ENCODE measurements around the gene NR6A1. TPM values are rescaled to one million over a fixed set of nuclear protein-coding genes. Genes with fewer than 3 reads are reported as not detected.
"Not testable (repeated sequence)": the region's sequence is repeated elsewhere in the genome, so short reads cannot be mapped to it uniquely, and the experiment has no call there.

NR6A1 gene
- total RNA-seq, 1 donor from 2014 or later: 63.8 TPM

DNA sequence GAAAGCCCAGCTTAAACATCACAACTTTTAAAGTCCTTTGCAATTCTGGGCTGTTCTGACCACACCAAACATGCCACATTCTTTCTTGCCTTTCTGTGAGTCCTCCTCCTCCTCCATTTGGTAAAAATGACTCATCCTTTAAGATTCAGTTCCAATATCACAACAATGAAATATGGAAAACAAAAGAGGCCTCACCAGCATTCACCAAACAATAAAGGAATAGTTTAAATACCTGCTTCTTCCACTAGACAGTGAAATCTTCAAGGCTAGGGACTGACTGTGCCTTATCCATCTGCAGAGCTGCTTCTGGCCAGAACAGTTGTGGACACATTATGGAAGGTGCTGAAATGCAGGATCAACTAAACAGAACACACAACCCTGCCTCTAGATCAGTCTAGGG is 36.0 kb downstream of the NR6A1 start:
- Mint-ChIP-seq H3K4me1 (ENCODE audit: unreplicated experiment) (peaks cover 11% of the 10 kb centered on the region), H3K27me3 (ENCODE audit: unreplicated experiment) (no peaks in the 10 kb centered on the region), H3K27ac (ENCODE audit: unreplicated experiment) (no peak overlapping the region), H3K9me3 (ENCODE audit: unreplicated experiment) (no peaks in the 10 kb centered on the region), H3K4me3 (ENCODE audit: unreplicated experiment) (no peak overlapping the region), H3K36me3 (ENCODE audit: low read depth, unreplicated experiment) (no peaks in the 10 kb centered on the region)
- no peak for TF ChIP-seq CTCF (IDR thresholded peaks at IDR 0.05; ENCODE audit: unreplicated experiment)
- DNase-seq (ENCODE audit: low spot score): no peak

GRCh38 chr9:124734741-124735083 is 36.4 kb downstream of the NR6A1 start:
- H3K4me3 Mint-ChIP-seq (ENCODE audit: unreplicated experiment); H3K9me3 Mint-ChIP-seq (ENCODE audit: unreplicated experiment); DNase-seq (ENCODE audit: low spot score); H3K27ac Mint-ChIP-seq (ENCODE audit: unreplicated experiment); H3K27me3 Mint-ChIP-seq (ENCODE audit: unreplicated experiment); H3K36me3 Mint-ChIP-seq (ENCODE audit: low read depth, unreplicated experiment): not testable (repeated sequence)
- peaks cover 11% of the 10 kb centered on the region for H3K4me1 Mint-ChIP-seq (ENCODE audit: unreplicated experiment)

DNA sequence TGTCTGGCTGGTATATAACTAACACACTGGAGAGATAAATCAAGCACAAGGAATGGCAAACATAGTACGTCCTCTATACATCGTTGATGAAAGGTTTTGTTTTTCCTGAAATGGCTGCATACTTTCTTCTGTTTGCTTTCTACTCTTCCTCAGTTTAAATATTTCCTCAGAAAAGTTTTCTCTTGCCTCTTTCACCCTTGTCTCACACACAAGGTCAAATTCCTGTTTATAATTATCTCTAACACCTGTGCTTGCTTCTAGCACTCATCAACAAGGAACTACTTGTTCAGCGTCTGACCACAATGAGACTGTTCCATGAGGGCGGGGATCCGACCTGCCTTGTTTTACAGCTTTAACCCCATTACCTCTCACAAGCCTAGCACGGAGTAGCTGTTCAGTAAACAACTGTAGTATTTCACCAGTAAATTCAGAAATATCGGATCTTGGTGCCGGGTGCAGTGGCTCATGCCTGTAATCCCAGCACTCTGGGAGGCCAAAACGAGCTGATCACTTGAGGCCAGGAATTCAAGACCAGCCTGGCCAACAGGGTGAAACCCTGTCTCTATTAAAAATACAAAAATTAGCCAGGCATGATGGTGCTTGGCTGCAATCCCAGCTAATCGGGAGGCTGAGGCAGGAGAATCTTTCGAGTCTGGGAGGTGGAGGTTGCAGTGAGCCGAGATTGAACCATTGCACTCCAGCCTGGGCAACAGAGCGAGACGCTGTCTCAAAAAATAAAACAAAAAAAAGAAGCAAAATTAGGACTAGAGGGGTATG is 37.0 kb downstream of the NR6A1 start:
- no peak for DNase-seq (ENCODE audit: low spot score)
- H3K4me3 Mint-ChIP-seq (ENCODE audit: unreplicated experiment): no peak overlapping the region
- no peaks in the 10 kb centered on the region for H3K36me3 Mint-ChIP-seq (ENCODE audit: low read depth, unreplicated experiment)
- no peaks in the 10 kb centered on the region for H3K9me3 Mint-ChIP-seq (ENCODE audit: unreplicated experiment)
- H3K4me1 Mint-ChIP-seq (ENCODE audit: unreplicated experiment): peaks cover 11% of the 10 kb centered on the region
- peaks cover 1% of the 10 kb centered on the region for H3K27me3 Mint-ChIP-seq (ENCODE audit: unreplicated experiment)
- H3K27ac Mint-ChIP-seq (ENCODE audit: unreplicated experiment): no peak overlapping the region
- TF ChIP-seq CTCF (IDR thresholded peaks at IDR 0.05; ENCODE audit: unreplicated experiment): no peak

DNA sequence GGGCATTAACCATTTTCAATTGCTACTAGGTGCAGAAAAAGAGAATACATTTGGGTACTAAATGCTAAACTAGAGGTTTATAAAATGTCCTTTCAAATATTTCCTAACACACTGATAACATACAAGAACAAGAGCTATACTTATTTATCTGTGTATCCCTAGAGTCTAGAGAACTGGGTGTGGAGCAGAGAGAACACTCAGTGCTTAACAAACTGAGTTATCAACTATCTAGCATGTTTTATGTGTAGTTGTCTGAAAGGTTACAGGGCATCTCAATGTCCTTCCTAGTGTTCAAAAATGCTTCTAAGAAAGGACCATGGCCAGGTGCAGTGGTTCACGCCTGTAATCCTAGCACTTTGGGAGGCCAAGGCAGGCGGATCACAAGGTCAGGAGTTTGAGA is 40.3 kb downstream of the NR6A1 start:
- H3K27ac Mint-ChIP-seq (ENCODE audit: unreplicated experiment): no peak overlapping the region
- TF ChIP-seq CTCF (IDR thresholded peaks at IDR 0.05; ENCODE audit: unreplicated experiment): no peak
- H3K9me3 Mint-ChIP-seq (ENCODE audit: unreplicated experiment): no peaks in the 10 kb centered on the region
- no peaks in the 10 kb centered on the region for H3K36me3 Mint-ChIP-seq (ENCODE audit: low read depth, unreplicated experiment)
- H3K4me3 Mint-ChIP-seq (ENCODE audit: unreplicated experiment): no peak overlapping the region
- peaks cover 1% of the 10 kb centered on the region for H3K27me3 Mint-ChIP-seq (ENCODE audit: unreplicated experiment)
- H3K4me1 Mint-ChIP-seq (ENCODE audit: unreplicated experiment): peaks cover 11% of the 10 kb centered on the region
- DNase-seq (ENCODE audit: low spot score): no peak

GRCh38 chr9:124726886-124727285 is 44.2 kb downstream of the NR6A1 start:
- H3K27ac Mint-ChIP-seq (ENCODE audit: unreplicated experiment): no peak overlapping the region
- H3K4me3 Mint-ChIP-seq (ENCODE audit: unreplicated experiment): no peak overlapping the region

More at GRCh38 chr9:124726886-124727285, 44.2 kb downstream of the NR6A1 start:
- no peaks in the 10 kb centered on the region for H3K4me1 Mint-ChIP-seq (ENCODE audit: unreplicated experiment)
- no peaks in the 10 kb centered on the region for H3K36me3 Mint-ChIP-seq (ENCODE audit: low read depth, unreplicated experiment)
- peaks cover 1% of the 10 kb centered on the region for H3K27me3 Mint-ChIP-seq (ENCODE audit: unreplicated experiment)
- DNase-seq (ENCODE audit: low spot score): no peak
- TF ChIP-seq CTCF (IDR thresholded peaks at IDR 0.05; ENCODE audit: unreplicated experiment): no peak
- no peaks in the 10 kb centered on the region for H3K9me3 Mint-ChIP-seq (ENCODE audit: unreplicated experiment)

All from endothelial cell (in vitro differentiated cells).